Skeletal muscle satellite cell (primary cell): ENCODE results near the gene ERICH6.

Experiments
- H3K27me3 ChIP-seq: 2 replicates; pipeline ENCODE4 v1.7.0; 2013; ENCODE audit warnings: low read length; ENCODE audit not compliant: control insufficient read depth, insufficient read depth
- H3K36me3 ChIP-seq: 2 replicates; pipeline ENCODE4 v1.7.0; 2013; ENCODE audit warnings: mild to moderate bottlenecking, control low read depth, low read length; ENCODE audit not compliant: insufficient read depth
- H3K4me1 ChIP-seq: 2 replicates; pipeline ENCODE4 v1.7.0; 2013; ENCODE audit warnings: low read length; ENCODE audit not compliant: control insufficient read depth, insufficient read depth
- H3K4me2 ChIP-seq: 2 replicates; pipeline ENCODE4 v1.7.0; 2013; ENCODE audit warnings: mild to moderate bottlenecking, low read length
- H3K4me3 ChIP-seq: 2 replicates; pipeline ENCODE4 v1.7.0; 2013; ENCODE audit warnings: low read length
- H3K9ac ChIP-seq: 2 replicates; pipeline ENCODE4 v1.7.0; 2013; ENCODE audit warnings: mild to moderate bottlenecking, low read depth, low read length, moderate library complexity
- H3K9me3 ChIP-seq: replicated peaks from 2 replicates; pipeline ENCODE4 v1.7.0; 2013; ENCODE audit warnings: mild to moderate bottlenecking, control low read depth, low read length

Gene ERICH6

GRCh38 chr3:150663461-150663860 lies 40.3 kb downstream of the ERICH6 start:
- Histone ChIP-seq H3K9me3 (no peaks in the 10 kb centered on the region), H3K4me3 (no peak overlapping the region), H3K36me3 (no peaks in the 10 kb centered on the region), H3K4me1 (no peaks in the 10 kb centered on the region), H3K27me3 (peaks cover 10% of the 10 kb centered on the region), H3K4me2 (no peak overlapping the region), H3K9ac (no peak overlapping the region)

GRCh38 chr3:150662410-150663200 lies 41.1 kb downstream of the ERICH6 start:
- H3K27me3 ChIP-seq, result peaks cover 6% of the 10 kb centered on the region
- H3K4me3 ChIP-seq, result no peak overlapping the region
- H3K9me3 ChIP-seq, result no peaks in the 10 kb centered on the region
- H3K4me2 ChIP-seq, result no peak overlapping the region
- no peaks in the 10 kb centered on the region for H3K36me3 ChIP-seq
- no peak overlapping the region for H3K9ac ChIP-seq
- no peaks in the 10 kb centered on the region for H3K4me1 ChIP-seq

DNA sequence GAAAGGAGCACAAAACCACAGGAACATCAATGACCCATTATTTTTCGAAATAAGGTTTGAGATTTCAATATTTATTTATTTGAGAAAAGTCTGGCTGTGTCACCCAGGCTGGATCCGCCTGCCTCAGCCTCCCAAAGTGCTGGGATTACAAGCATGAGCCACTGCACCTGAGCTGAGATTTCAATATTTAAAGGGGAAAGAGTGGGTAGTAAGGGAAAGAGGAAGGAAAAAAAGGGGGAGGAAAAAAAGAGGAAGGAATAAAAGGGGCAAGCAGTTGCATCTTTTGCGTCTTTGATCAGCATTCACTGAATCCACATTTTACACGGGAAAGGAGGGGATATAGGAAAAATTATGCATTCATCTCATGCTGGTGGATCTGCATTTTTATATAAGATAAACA lies 47.4 kb downstream of the ERICH6 start:
- no peak overlapping the region for H3K9ac ChIP-seq
- H3K9me3 ChIP-seq, result no peaks in the 10 kb centered on the region
- H3K4me3 ChIP-seq, result no peak overlapping the region
- no peak overlapping the region for H3K4me2 ChIP-seq
- H3K4me1 ChIP-seq, result no peaks in the 10 kb centered on the region
- no peaks in the 10 kb centered on the region for H3K36me3 ChIP-seq
- peaks cover 6% of the 10 kb centered on the region for H3K27me3 ChIP-seq

DNA sequence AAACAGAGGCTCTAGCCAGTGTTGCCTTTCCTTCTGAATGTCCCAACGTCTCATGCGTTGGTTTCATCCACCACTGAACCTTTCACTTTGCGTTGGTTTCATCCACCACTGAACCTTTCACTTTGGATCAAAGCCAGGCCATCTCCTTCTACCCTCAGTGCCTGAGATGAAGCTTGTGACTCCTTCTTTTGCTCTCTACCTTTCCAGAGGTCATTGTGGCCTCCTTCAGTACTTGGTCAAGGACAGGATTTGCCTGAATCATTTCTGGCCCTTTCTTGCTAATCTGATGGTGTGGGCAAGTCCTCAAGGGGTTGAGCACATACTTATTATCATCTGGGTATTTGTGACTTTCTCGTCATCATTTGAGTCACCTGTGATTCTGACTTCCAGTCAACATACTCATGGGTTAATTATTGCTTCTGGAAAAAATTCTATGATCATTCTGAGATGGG lies 50.6 kb downstream of the ERICH6 start:
- Histone ChIP-seq H3K36me3 (no peaks in the 10 kb centered on the region), H3K4me3 (no peak overlapping the region), H3K9ac (no peak overlapping the region), H3K27me3 (no peaks in the 10 kb centered on the region), H3K4me1 (no peaks in the 10 kb centered on the region), H3K9me3 (no peaks in the 10 kb centered on the region), H3K4me2 (no peak overlapping the region)

GRCh38 chr3:150640256-150640655 lies 63.5 kb downstream of the ERICH6 start:
- no peak overlapping the region for H3K4me2 ChIP-seq
- no peak overlapping the region for H3K4me3 ChIP-seq

DNA sequence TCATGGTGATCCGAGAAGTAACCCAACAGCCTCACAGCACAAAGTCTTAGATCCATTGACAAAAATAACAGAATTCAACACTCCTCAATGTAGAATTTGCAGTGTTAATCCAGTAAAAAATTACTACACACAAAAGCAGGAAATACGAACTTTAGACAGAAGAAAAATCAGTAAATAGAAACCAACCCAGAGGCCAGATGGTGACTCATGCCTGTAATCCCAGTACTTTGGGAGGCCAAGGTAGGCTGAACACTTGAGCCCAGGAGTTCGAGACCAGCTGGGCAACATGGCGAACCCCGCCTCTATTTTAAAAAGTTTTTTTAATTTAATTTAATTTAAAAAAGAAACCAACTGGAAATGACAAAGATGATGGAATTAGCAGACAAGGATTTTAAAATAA lies 64.5 kb downstream of the ERICH6 start:
- H3K4me3 ChIP-seq, result no peak overlapping the region
- no peaks in the 10 kb centered on the region for H3K36me3 ChIP-seq
- no peaks in the 10 kb centered on the region for H3K4me1 ChIP-seq
- no peak overlapping the region for H3K9ac ChIP-seq
- no peak overlapping the region for H3K4me2 ChIP-seq
- no peaks in the 10 kb centered on the region for H3K27me3 ChIP-seq
- no peaks in the 10 kb centered on the region for H3K9me3 ChIP-seq

More at GRCh38 chr3:150640256-150640655, 63.5 kb downstream of the ERICH6 start:
- H3K9me3 ChIP-seq, result no peaks in the 10 kb centered on the region
- no peaks in the 10 kb centered on the region for H3K4me1 ChIP-seq
- H3K9ac ChIP-seq, result no peak overlapping the region
- H3K36me3 ChIP-seq, result no peaks in the 10 kb centered on the region
- H3K27me3 ChIP-seq, result no peaks in the 10 kb centered on the region

DNA sequence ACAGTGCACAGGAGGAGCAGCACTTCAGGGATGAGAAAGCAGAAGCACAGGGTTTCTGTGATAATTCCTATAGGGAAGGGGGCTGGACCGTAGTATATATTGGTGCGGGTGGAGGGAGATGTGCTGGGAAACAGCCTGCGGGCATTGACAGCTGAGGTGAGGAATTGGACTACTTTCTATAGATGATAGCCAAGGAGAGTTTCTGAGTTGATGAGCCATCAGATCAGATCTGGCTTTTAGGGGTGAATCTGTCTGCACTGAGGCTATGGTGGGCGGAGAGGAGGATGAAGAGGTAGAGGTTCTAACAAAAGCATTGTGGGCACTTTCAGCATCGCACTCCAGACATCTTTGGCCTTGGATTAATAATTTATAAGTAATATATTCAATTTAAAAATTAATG lies 67.5 kb downstream of the ERICH6 start:
- H3K4me3 ChIP-seq, result no peak overlapping the region
- H3K9me3 ChIP-seq, result no peaks in the 10 kb centered on the region
- H3K4me1 ChIP-seq, result no peaks in the 10 kb centered on the region
- H3K4me2 ChIP-seq, result no peak overlapping the region
- H3K36me3 ChIP-seq, result peaks cover 3% of the 10 kb centered on the region
- no peak overlapping the region for H3K9ac ChIP-seq
- H3K27me3 ChIP-seq, result no peaks in the 10 kb centered on the region

DNA sequence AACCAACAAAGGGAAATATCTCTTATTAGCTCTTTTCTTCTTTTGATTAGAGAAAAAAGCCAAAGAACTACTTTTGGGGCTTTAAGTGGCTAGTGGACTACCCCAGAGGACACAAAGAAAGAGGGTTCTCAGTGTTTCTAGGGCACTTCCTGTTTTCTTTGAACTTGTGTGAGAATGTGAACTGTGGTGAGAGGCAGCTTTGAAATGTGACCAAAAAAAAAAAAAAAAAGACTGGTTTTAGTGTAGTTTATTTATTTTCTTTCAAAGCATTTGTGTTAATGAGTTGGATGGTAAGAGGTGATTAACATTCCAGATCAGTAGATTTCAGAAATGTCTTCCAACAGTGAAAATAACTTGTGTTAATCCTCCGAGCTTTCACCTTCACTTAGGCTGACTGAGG lies 68.2 kb downstream of the ERICH6 start:
- Histone ChIP-seq H3K36me3 (peaks cover 6% of the 10 kb centered on the region), H3K9me3 (no peaks in the 10 kb centered on the region), H3K4me3 (no peak overlapping the region), H3K4me1 (no peaks in the 10 kb centered on the region), H3K4me2 (no peak overlapping the region), H3K27me3 (no peaks in the 10 kb centered on the region), H3K9ac (no peak overlapping the region)

GRCh38 chr3:150635076-150635475 lies 68.6 kb downstream of the ERICH6 start:
- H3K4me1 ChIP-seq, result no peaks in the 10 kb centered on the region
- H3K9me3 ChIP-seq, result no peaks in the 10 kb centered on the region
- no peak overlapping the region for H3K9ac ChIP-seq
- no peak overlapping the region for H3K4me3 ChIP-seq
- H3K4me2 ChIP-seq, result no peak overlapping the region
- H3K27me3 ChIP-seq, result no peaks in the 10 kb centered on the region
- peaks cover 9% of the 10 kb centered on the region for H3K36me3 ChIP-seq

GRCh38 chr3:150631515-150632221 lies 72.1 kb downstream of the ERICH6 start:
- Histone ChIP-seq H3K9me3 (no peaks in the 10 kb centered on the region), H3K36me3 (peaks cover 20% of the 10 kb centered on the region), H3K27me3 (no peaks in the 10 kb centered on the region), H3K4me2 (no peak overlapping the region), H3K4me1 (no peaks in the 10 kb centered on the region), H3K9ac (no peak overlapping the region), H3K4me3 (no peak overlapping the region)

DNA sequence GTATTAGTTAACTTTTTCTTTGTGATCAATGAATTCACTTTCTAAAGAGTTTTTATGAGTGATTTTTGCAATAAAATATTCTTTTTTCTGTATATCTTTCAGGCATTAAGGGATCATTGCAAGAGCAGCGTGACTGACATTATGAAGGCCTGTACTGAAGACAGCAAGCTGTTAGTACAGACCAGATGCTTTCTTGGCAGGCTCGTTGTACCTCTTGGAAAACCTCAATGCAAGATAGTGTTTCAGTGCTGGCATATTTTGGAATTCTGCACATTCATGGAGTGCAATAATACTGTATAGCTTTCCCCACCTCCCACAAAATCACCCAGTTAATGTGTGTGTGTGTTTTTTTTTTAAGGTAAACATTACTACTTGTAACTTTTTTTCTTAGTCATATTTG lies 76.2 kb downstream of the ERICH6 start:
- Histone ChIP-seq H3K4me1 (peaks cover 15% of the 10 kb centered on the region), H3K4me2 (no peak overlapping the region), H3K36me3 (peaks cover 30% of the 10 kb centered on the region)

More for the DNA sequence above, 76.2 kb downstream of the ERICH6 start:
- Histone ChIP-seq H3K9me3 (no peaks in the 10 kb centered on the region), H3K27me3 (no peaks in the 10 kb centered on the region), H3K4me3 (no peak overlapping the region), H3K9ac (no peak overlapping the region)
